Caco-2 (cell line): ENCODE data around the gene MICALL2. TPM values are rescaled to one million over a fixed set of nuclear protein-coding genes. Genes with fewer than 3 reads are reported as not detected.
"Not testable (repeated sequence)": the region's sequence is repeated elsewhere in the genome, so short reads cannot be mapped to it uniquely, and the experiment has no call there.

Experiments
- BruUV-seq: library from RNA; stranded (reverse); fragments of 400-500 nt; replicated peaks from 2 replicates; lab custom pipeline; 2021; lab: Mats Ljungman, UMichigan
- CTCF ChIA-PET: fragments of 300-600 bp; sonication (Branson Sonifier 250); formaldehyde crosslinking; loops from one replicate; lab custom pipeline; 2022; ENCODE audit warnings: antibody characterized with exemption; lab: Charles Lee
- POLR2A ChIA-PET: fragments of 300-600 bp; sonication (Branson Sonifier 250); formaldehyde crosslinking; loops from one replicate; lab custom pipeline; 2022; ENCODE audit warnings: antibody characterized with exemption; lab: Charles Lee
- DNase-seq, 2 experiments: peaks; one replicate each; pipeline versions ENCODE4 v3.0.0 to v3.0.0-alpha.2; 2020 to 2022
- H3K27me3 ChIP-seq: replicated peaks from 2 replicates; pipeline ENCODE4 v1.6.0; 2011; ENCODE audit warnings: low read length; ENCODE audit not compliant: control insufficient read depth, insufficient read depth
- H3K36me3 ChIP-seq: 2 replicates; pipeline ENCODE4 v1.5.1; 2011; ENCODE audit warnings: low read length; ENCODE audit not compliant: control insufficient read depth, insufficient read depth
- H3K4me1 ChIP-seq: fragments of 250-450 bp; sonication (Bioruptor Pico); 2 replicates; pipeline ENCODE4 v1.5.1; 2020; ENCODE audit warnings: mild to moderate bottlenecking
- H3K4me3 ChIP-seq: 2 replicates; pipeline ENCODE4 v1.5.1; 2011; ENCODE audit warnings: low read depth, mild to moderate bottlenecking, control low read depth, low read length
- H3K9me3 ChIP-seq: fragments of 250-450 bp; sonication (Bioruptor Pico); 2 replicates; pipeline ENCODE4 v1.5.1; 2020; ENCODE audit warnings: mild to moderate bottlenecking, moderate library complexity
- H3K27ac Mint-ChIP-seq: one replicate; pipeline ENCODE4 v1.8.0; 2022; ENCODE audit warnings: mixed read lengths; ENCODE audit not compliant: unreplicated experiment
- H3K27me3 Mint-ChIP-seq: one replicate; pipeline ENCODE4 v1.8.0; 2022; ENCODE audit warnings: mixed read lengths; ENCODE audit not compliant: insufficient read depth, unreplicated experiment
- H3K36me3 Mint-ChIP-seq: one replicate; pipeline ENCODE4 v1.8.0; 2022; ENCODE audit warnings: mild to moderate bottlenecking, mixed read lengths; ENCODE audit not compliant: insufficient read depth, unreplicated experiment
- H3K4me1 Mint-ChIP-seq: one replicate; pipeline ENCODE4 v1.8.0; 2022; ENCODE audit warnings: low read depth, mixed read lengths; ENCODE audit not compliant: unreplicated experiment
- H3K4me3 Mint-ChIP-seq: one replicate; pipeline ENCODE4 v1.8.0; 2022; ENCODE audit warnings: mild to moderate bottlenecking, moderate library complexity, mixed read lengths; ENCODE audit not compliant: unreplicated experiment
- H3K9me3 Mint-ChIP-seq: one replicate; pipeline ENCODE4 v1.8.0; 2022; ENCODE audit warnings: mixed read lengths; ENCODE audit not compliant: unreplicated experiment
- CTCF ChIP-seq, 2 experiments: fragments of 200-600 bp in 1 of 2; IDR thresholded peaks; 1 replicate in 1 of 2; 2 replicates in 1 of 2; pipeline versions ENCODE4 v1.5.1 to v1.8.0; 2011 to 2022; ENCODE audit warnings: antibody characterized with exemption in 1 of 2, control low read depth in 1 of 2, inconsistent platforms in 1 of 2, low read depth in 1 of 2, low read length in 1 of 2, mild to moderate bottlenecking in 1 of 2, moderate library complexity in 1 of 2; ENCODE audit not compliant: insufficient read depth in 1 of 2, severe bottlenecking in 1 of 2, unreplicated experiment in 1 of 2
- intact Hi-C: fragments of 100-400 bp; cut with micrococcal nuclease; formaldehyde crosslinking; loops from one replicate; pipeline ENCODE4 v1.10.0; 2022; ENCODE audit not compliant: unreplicated experiment
- total RNA-seq: library from RNA; stranded (reverse); gene quantifications from 2 replicates; pipeline ENCODE4 v1.2.3, GENCODE V29; 2022

Gene MICALL2
- total RNA-seq, 1 experiment from 2014 or later, result 14.7 TPM

GRCh38 chr7:1447112-1447511 lies 12.2 kb downstream of the MICALL2 start:
- Histone ChIP-seq H3K27me3 (no peaks in the 10 kb centered on the region), H3K4me3 (no peak overlapping the region), H3K4me1 (no peaks in the 10 kb centered on the region), H3K9me3 (no peaks in the 10 kb centered on the region), H3K36me3 (no peaks in the 10 kb centered on the region)
- no peak overlapping the region for H3K27ac Mint-ChIP-seq
- no peak for TF ChIP-seq CTCF (IDR thresholded peaks at IDR 0.05; ENCODE audit: insufficient read depth in 1 of 2, low read depth in 1 of 2, low read length in 1 of 2, severe bottlenecking in 1 of 2, unreplicated experiment in 1 of 2)
- no peak overlapping the region for H3K4me3 Mint-ChIP-seq
- H3K4me1 Mint-ChIP-seq, result no peaks in the 10 kb centered on the region
- DNase-seq, result no peak
- H3K9me3 Mint-ChIP-seq, result no peaks in the 10 kb centered on the region
- H3K36me3 Mint-ChIP-seq, result peaks cover 6% of the 10 kb centered on the region
- CTCF ChIA-PET, result interaction anchor here (0.7 kb wide), 1 partner anchor 224 kb away, joined by 6 read pairs; no protein-coding TSS in a partner anchor
- intact Hi-C loops, result no loop called here
- no TSS peak for BruUV-seq
- POLR2A ChIA-PET, result no interaction called here
- H3K27me3 Mint-ChIP-seq, result no peaks in the 10 kb centered on the region

GRCh38 chr7:1446620-1447032 lies 12.6 kb downstream of the MICALL2 start:
- Histone ChIP-seq H3K9me3 (no peaks in the 10 kb centered on the region), H3K27me3 (no peaks in the 10 kb centered on the region), H3K4me3 (no peak overlapping the region), H3K4me1 (no peaks in the 10 kb centered on the region), H3K36me3 (no peaks in the 10 kb centered on the region)
- Mint-ChIP-seq H3K4me3 (no peak overlapping the region), H3K9me3 (no peaks in the 10 kb centered on the region), H3K27ac (no peak overlapping the region), H3K4me1 (no peaks in the 10 kb centered on the region), H3K27me3 (no peaks in the 10 kb centered on the region), H3K36me3 (peaks cover 6% of the 10 kb centered on the region)
- intact Hi-C loops, result no loop called here
- ChIA-PET CTCF (interaction anchor here (0.6 to 0.7 kb wide), 2 partner anchors 218 to 223 kb away, joined by 3 to 6 read pairs; no protein-coding TSS in a partner anchor), POLR2A (no interaction called here)
- no peak for TF ChIP-seq CTCF (IDR thresholded peaks at IDR 0.05; ENCODE audit: insufficient read depth in 1 of 2, low read depth in 1 of 2, low read length in 1 of 2, severe bottlenecking in 1 of 2, unreplicated experiment in 1 of 2)
- BruUV-seq, result no TSS peak
- no peak for DNase-seq

- DNase-seq, H3K9me3 Mint-ChIP-seq, H3K27me3 ChIP-seq, H3K4me3 ChIP-seq, H3K36me3 ChIP-seq, intact Hi-C loops, H3K9me3 ChIP-seq, H3K4me3 Mint-ChIP-seq, H3K27me3 Mint-ChIP-seq, POLR2A ChIA-PET, H3K4me1 ChIP-seq, BruUV-seq, H3K36me3 Mint-ChIP-seq, H3K4me1 Mint-ChIP-seq, H3K27ac Mint-ChIP-seq: not testable (repeated sequence)
- CTCF ChIA-PET, result interaction anchor here (0.6 kb wide), 1 partner anchor 218 kb away, joined by 3 read pairs; no protein-coding TSS in a partner anchor
Observed at GRCh38 chr7:1446026-1446425, 13.2 kb downstream of the MICALL2 start.
